ENCODE results near the gene ROBO1.

- no peak for TF ChIP-seq CTCF (IDR thresholded peaks at IDR 0.05)
- no peak for TF ChIP-seq POLR2A (IDR thresholded peaks at IDR 0.05)
These were observed 711.3 kb downstream of the ROBO1 start for GRCh38 chr3:79056498-79056897.
